ENCODE data around the gene AIDA. TPM values are rescaled to one million over a fixed set of nuclear protein-coding genes. Genes with fewer than 3 reads are reported as not detected.

The AIDA gene
- polyA plus RNA-seq, 1 of the 3 experiments (the other 2 are of a cell fraction): 20.8 TPM

GRCh38 chr1:222732216-222733159 is 20.2 kb upstream of the AIDA start:
- TF ChIP-seq CTCF (IDR thresholded peaks at IDR 0.05): no peak
- TF ChIP-seq ZBTB33 (IDR thresholded peaks at IDR 0.05; ENCODE audit: borderline replicate concordance, low read depth): no peak
- no peak for TF ChIP-seq NFIC (IDR thresholded peaks at IDR 0.05; ENCODE audit: borderline replicate concordance)
- TF ChIP-seq TEAD4 (IDR thresholded peaks at IDR 0.05; ENCODE audit: borderline replicate concordance, insufficient read depth): no peak
- no peak for TF ChIP-seq RXRA (IDR thresholded peaks at IDR 0.05; ENCODE audit: borderline replicate concordance, low read depth)
- TF ChIP-seq SMC3 (IDR thresholded peaks at IDR 0.05; ENCODE audit: low read depth, low read length): no peak
- no peak for TF ChIP-seq TCF12 (IDR thresholded peaks at IDR 0.05)
- TF ChIP-seq CHD2 (IDR thresholded peaks at IDR 0.05; ENCODE audit: low read length, partially characterized antibody): no peak
- TF ChIP-seq RFX5 (IDR thresholded peaks at IDR 0.05; ENCODE audit: low read length): no peak
- no peak for TF ChIP-seq EP300 (IDR thresholded peaks at IDR 0.05; ENCODE audit: borderline replicate concordance in 1 of 2, low read depth in 1 of 2, low read length in 1 of 2)
- TF ChIP-seq, protein P1, sequence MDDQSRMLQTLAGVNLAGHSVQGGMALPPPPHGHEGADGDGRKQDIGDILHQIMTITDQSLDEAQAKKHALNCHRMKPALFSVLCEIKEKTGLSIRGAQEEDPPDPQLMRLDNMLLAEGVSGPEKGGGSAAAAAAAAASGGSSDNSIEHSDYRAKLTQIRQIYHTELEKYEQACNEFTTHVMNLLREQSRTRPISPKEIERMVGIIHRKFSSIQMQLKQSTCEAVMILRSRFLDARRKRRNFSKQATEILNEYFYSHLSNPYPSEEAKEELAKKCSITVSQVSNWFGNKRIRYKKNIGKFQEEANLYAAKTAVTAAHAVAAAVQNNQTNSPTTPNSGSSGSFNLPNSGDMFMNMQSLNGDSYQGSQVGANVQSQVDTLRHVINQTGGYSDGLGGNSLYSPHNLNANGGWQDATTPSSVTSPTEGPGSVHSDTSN (IDR thresholded peaks at IDR 0.05): no peak
- TF ChIP-seq NRF1 (IDR thresholded peaks at IDR 0.05; ENCODE audit: low read depth, low read length): no peak
- no peak for TF ChIP-seq TAF1 (IDR thresholded peaks at IDR 0.05; ENCODE audit: borderline replicate concordance, low read depth, low read length)
- TF ChIP-seq SIN3A (IDR thresholded peaks at IDR 0.05; ENCODE audit: borderline replicate concordance, low read depth, low read length): no peak
- TF ChIP-seq POLR2AphosphoS5 (IDR thresholded peaks at IDR 0.05; ENCODE audit: low read depth, low read length): no peak
- TF ChIP-seq YY1 (IDR thresholded peaks at IDR 0.05; ENCODE audit: low read depth): no peak
- no peak for TF ChIP-seq ELF1 (IDR thresholded peaks at IDR 0.05)
- no peak for TF ChIP-seq RCOR1 (IDR thresholded peaks at IDR 0.05; ENCODE audit: low read length)
- TF ChIP-seq MEF2A (IDR thresholded peaks at IDR 0.05; ENCODE audit: borderline replicate concordance, low read depth): no peak
- no peak for TF ChIP-seq MXI1 (IDR thresholded peaks at IDR 0.05; ENCODE audit: low read depth, low read length)
- ChIA-PET POLR2A (interaction anchor here (0.6 kb wide), 1 partner anchor 19 kb away, joined by 4 read pairs; no protein-coding TSS in a partner anchor), CTCF (interaction anchor here (0.5 to 1.6 kb wide), 8 partner anchors 10 to 392 kb away, joined by 3 to 5 read pairs (median 4); no protein-coding TSS in a partner anchor)
- H3F3A ChIP-seq (replicated peaks; ENCODE audit: insufficient read depth): no peaks in the 10 kb centered on the region
- no peak overlapping the region for H3K9ac ChIP-seq
- H3K4me1 ChIP-seq (ENCODE audit: control insufficient read depth in 1 of 2, insufficient read depth in 2 of 2, low read depth in 1 of 2, low read length in 1 of 2): no peaks in the 10 kb centered on the region
- H3K9me2 ChIP-seq: no peaks in the 10 kb centered on the region
- H3K27me3 ChIP-seq (ENCODE audit: insufficient read depth): no peaks in the 10 kb centered on the region
- WGBS (ENCODE audit: low lambda C conversion rate): 98% methylated on average over 3 of the region's 3 CpGs
- no peaks in the 10 kb centered on the region for H4K20me1 ChIP-seq (ENCODE audit: insufficient read depth)
- peaks cover 70 to 90% of the 10 kb centered on the region in 2 experiments for H3K36me3 ChIP-seq (replicated peaks in 1 of 2; ENCODE audit: control insufficient read depth in 1 of 2, insufficient read depth in 2 of 2, low read length in 1 of 2)
- no peak overlapping the region for H3K27ac ChIP-seq (ENCODE audit: low read depth in 2 of 2, low read length in 1 of 2)
- H3K4me3 ChIP-seq (ENCODE audit: low read depth in 2 of 2, low read length in 1 of 2): no peak overlapping the region
- H3K79me2 ChIP-seq (ENCODE audit: insufficient read depth): no peaks in the 10 kb centered on the region
- no peak overlapping the region for H2AFZ ChIP-seq (ENCODE audit: low read depth)
- H3K9me3 ChIP-seq: no peaks in the 10 kb centered on the region
- no peak for DNase-seq
- no peak overlapping the region for H3K4me2 ChIP-seq
